Hepatocyte (in vitro differentiated cells): ENCODE data around the gene PDGFD. TPM values are rescaled to one million over a fixed set of nuclear protein-coding genes. Genes with fewer than 3 reads are reported as not detected.

Source experiments
- DNase-seq: peaks from one replicate; pipeline ENCODE4 v3.0.0-alpha.2; 2016; ENCODE audit warnings: low spot score
- H2AFZ ChIP-seq: fragments of 200-600 bp; sonication (generic); 2 replicates; pipeline ENCODE4 v1.6.0; 2016; ENCODE audit warnings: antibody characterized with exemption, mild to moderate bottlenecking
- H3K27ac ChIP-seq: fragments of 200-600 bp; sonication (generic); 2 replicates; pipeline ENCODE4 v1.5.1; 2016; ENCODE audit warnings: mild to moderate bottlenecking
- H3K27me3 ChIP-seq: fragments of 200-600 bp; sonication (generic); 2 replicates; pipeline ENCODE4 v1.6.1; 2016
- H3K36me3 ChIP-seq: fragments of 200-600 bp; sonication (generic); replicated peaks from 2 replicates; pipeline ENCODE4 v1.5.1; 2016; ENCODE audit warnings: low read depth; ENCODE audit not compliant: insufficient read depth
- H3K4me1 ChIP-seq: fragments of 200-600 bp; sonication (generic); 2 replicates; pipeline ENCODE4 v1.5.1; 2016; ENCODE audit warnings: mild to moderate bottlenecking, moderate library complexity; ENCODE audit not compliant: insufficient read depth
- H3K4me2 ChIP-seq: fragments of 200-600 bp; sonication (generic); 2 replicates; pipeline ENCODE4 v1.6.0; 2016
- H3K4me3 ChIP-seq: fragments of 200-600 bp; sonication (generic); 2 replicates; pipeline ENCODE4 v1.5.1; 2016; ENCODE audit warnings: mild to moderate bottlenecking
- H3K79me2 ChIP-seq: fragments of 200-600 bp; sonication (generic); 2 replicates; pipeline ENCODE4 v1.6.0; 2017; ENCODE audit warnings: mild to moderate bottlenecking
- H3K9me2 ChIP-seq: fragments of 200-600 bp; sonication (generic); replicated peaks from 2 replicates; pipeline ENCODE4 v1.6.0; 2017; ENCODE audit warnings: mild to moderate bottlenecking; ENCODE audit not compliant: insufficient read depth
- H3K9me3 ChIP-seq: fragments of 200-600 bp; sonication (generic); 2 replicates; pipeline ENCODE4 v1.5.1; 2016; ENCODE audit warnings: low read depth, mild to moderate bottlenecking
- H4K20me1 ChIP-seq: fragments of 200-600 bp; sonication (generic); 2 replicates; pipeline ENCODE4 v1.6.0; 2016; ENCODE audit warnings: mild to moderate bottlenecking; ENCODE audit not compliant: insufficient read depth, poor library complexity, severe bottlenecking
- EZH2 ChIP-seq: fragments of 200-600 bp; sonication (generic); IDR thresholded peaks from 2 replicates; pipeline ENCODE4 v1.6.1; 2016; ENCODE audit warnings: antibody characterized with exemption, mild to moderate bottlenecking, borderline replicate concordance
- EZH2phosphoT487 ChIP-seq: fragments of 200-600 bp; sonication (generic); IDR thresholded peaks from one replicate; pipeline ENCODE4 v1.6.1; 2018; ENCODE audit warnings: antibody characterized with exemption, mild to moderate bottlenecking, low read depth, moderate library complexity; ENCODE audit not compliant: unreplicated experiment, severe bottlenecking
- WGBS: methylation state at CpG from one replicate; pipeline ENCODE4 v1.1.6; 2016; ENCODE audit warnings: low lambda C conversion rate; ENCODE audit errors: missing lambda C conversion rate; 5-methylcytosine and 5-hydroxymethylcytosine counted together
- polyA plus RNA-seq: library from polyadenylated mRNA; unstranded; fragments of >200 nt; fragmentation: Nextera tagmentation; extraction: Ambion mirVana; gene quantifications from 2 replicates; pipeline ENCODE4 v1.2.1, GENCODE V29; 2016
- total RNA-seq: library from RNA; depleted of rRNA; stranded (reverse); fragments of >200 nt; gene quantifications from 2 replicates; pipeline ENCODE4 v1.2.3, GENCODE V29; 2014
- TF ChIP-seq, protein P1 (sequence below): fragments of 200-600 bp; sonication (generic); IDR thresholded peaks from 2 replicates; pipeline ENCODE4 v1.5.1; 2016; ENCODE audit warnings: antibody characterized with exemption, mild to moderate bottlenecking; ENCODE audit not compliant: poor library complexity

The PDGFD gene
- total and polyA plus RNA-seq, 2 experiments from 2014 or later: 17.3 to 29.6 TPM

DNA sequence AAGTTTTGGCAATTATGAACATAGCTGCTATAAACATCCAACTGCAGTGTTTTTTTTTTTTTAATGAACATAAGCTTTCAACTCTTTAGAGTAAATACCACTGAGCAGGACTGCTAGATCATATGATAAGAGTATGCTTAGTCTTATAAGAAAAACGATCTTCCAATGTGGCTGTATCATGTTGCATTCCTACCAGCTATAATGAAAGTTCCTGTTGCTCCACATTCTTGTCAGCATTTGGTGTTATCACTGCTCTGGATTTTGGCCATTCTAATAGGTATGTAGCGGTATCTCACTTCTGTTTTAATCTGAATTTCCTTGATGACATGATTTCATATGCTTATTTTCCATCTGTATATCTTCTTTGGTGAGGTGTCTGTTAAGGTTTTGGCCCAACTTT is 50.4 kb downstream of the PDGFD start:
- Histone ChIP-seq H3K9me2 (no peaks in the 10 kb centered on the region), H3K4me1 (no peaks in the 10 kb centered on the region), H3K4me3 (no peak overlapping the region), H3K9me3 (no peaks in the 10 kb centered on the region), H3K79me2 (no peaks in the 10 kb centered on the region), H3K4me2 (no peak overlapping the region), H2AFZ (no peak overlapping the region), H3K27ac (no peak overlapping the region), H4K20me1 (no peaks in the 10 kb centered on the region), H3K27me3 (no peaks in the 10 kb centered on the region), H3K36me3 (no peaks in the 10 kb centered on the region)
- WGBS: 76% methylated on average over 2 of the region's 2 CpGs
- TF ChIP-seq EZH2phosphoT487 (no peak), EZH2 (no peak)
- TF ChIP-seq, protein P1, sequence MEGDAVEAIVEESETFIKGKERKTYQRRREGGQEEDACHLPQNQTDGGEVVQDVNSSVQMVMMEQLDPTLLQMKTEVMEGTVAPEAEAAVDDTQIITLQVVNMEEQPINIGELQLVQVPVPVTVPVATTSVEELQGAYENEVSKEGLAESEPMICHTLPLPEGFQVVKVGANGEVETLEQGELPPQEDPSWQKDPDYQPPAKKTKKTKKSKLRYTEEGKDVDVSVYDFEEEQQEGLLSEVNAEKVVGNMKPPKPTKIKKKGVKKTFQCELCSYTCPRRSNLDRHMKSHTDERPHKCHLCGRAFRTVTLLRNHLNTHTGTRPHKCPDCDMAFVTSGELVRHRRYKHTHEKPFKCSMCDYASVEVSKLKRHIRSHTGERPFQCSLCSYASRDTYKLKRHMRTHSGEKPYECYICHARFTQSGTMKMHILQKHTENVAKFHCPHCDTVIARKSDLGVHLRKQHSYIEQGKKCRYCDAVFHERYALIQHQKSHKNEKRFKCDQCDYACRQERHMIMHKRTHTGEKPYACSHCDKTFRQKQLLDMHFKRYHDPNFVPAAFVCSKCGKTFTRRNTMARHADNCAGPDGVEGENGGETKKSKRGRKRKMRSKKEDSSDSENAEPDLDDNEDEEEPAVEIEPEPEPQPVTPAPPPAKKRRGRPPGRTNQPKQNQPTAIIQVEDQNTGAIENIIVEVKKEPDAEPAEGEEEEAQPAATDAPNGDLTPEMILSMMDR: no peak
- no peak for DNase-seq

DNA sequence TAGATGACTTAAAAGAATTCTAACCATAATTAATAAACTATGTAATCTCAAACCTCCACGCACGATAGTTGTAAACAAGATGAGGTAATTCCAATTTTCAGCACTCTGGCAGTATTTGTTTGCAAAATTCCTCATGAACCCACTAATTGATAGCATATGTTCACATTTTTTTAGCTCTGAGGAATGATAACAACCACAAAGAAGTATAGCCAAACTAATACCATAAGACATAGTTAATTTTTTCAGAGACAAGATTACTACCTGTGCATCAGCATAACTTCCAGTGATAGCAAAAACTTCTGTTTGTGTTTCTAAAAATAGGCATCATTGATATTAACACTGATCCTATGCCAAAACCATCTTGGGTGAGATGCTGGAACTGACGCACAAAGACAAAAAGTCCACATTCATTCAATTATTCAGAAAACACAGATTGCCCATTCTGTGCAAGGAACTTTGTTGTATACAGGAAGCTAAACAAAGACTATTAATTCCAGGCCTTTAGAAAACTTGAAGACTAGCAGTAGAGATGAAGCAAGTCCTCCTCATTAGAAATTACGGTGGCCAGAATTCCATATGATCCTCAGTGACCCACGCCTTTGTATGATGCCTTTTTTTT is 57.7 kb downstream of the PDGFD start:
- H3K27me3 ChIP-seq: no peaks in the 10 kb centered on the region
- H3K4me2 ChIP-seq: no peak overlapping the region
- TF ChIP-seq, protein P1: no peak
- no peak for TF ChIP-seq EZH2
- TF ChIP-seq EZH2phosphoT487: no peak
- DNase-seq: no peak
- H4K20me1 ChIP-seq: no peaks in the 10 kb centered on the region
- no peaks in the 10 kb centered on the region for H3K79me2 ChIP-seq
- 58% methylated on average over 5 of the region's 5 CpGs for WGBS
- no peaks in the 10 kb centered on the region for H3K9me2 ChIP-seq
- no peaks in the 10 kb centered on the region for H3K36me3 ChIP-seq
- no peak overlapping the region for H2AFZ ChIP-seq
- no peak overlapping the region for H3K4me3 ChIP-seq
- H3K4me1 ChIP-seq: no peaks in the 10 kb centered on the region
- no peak overlapping the region for H3K27ac ChIP-seq
- no peaks in the 10 kb centered on the region for H3K9me3 ChIP-seq

DNA sequence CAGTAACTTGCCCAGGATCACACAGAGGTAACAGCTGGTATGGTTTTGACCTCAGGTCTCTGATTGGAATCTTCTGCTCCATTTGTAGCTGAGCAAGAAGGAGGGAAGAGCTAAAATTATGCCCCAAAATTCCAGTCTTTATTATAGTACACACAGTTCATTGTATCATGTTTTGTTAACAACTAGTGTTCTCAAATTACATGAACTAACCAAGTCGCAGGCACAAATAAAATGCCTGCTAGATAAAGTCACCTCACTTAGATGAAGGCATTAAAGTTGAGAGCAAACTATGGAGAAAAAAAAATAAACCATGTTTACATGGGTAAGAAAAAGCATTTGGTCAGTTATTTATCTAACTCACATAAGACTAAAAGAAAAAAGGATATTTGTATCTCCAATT is 58.8 kb downstream of the PDGFD start:
- H3K79me2 ChIP-seq: no peaks in the 10 kb centered on the region
- no peak overlapping the region for H3K4me3 ChIP-seq
- H3K27me3 ChIP-seq: no peaks in the 10 kb centered on the region
- no peak overlapping the region for H2AFZ ChIP-seq
- no peaks in the 10 kb centered on the region for H3K36me3 ChIP-seq
- no peaks in the 10 kb centered on the region for H4K20me1 ChIP-seq
- no peak for TF ChIP-seq EZH2phosphoT487
- TF ChIP-seq EZH2: no peak
- TF ChIP-seq, protein P1: no peak
- H3K4me2 ChIP-seq: no peak overlapping the region
- no peak for DNase-seq
- H3K27ac ChIP-seq: no peak overlapping the region
- no peaks in the 10 kb centered on the region for H3K9me3 ChIP-seq
- H3K4me1 ChIP-seq: no peaks in the 10 kb centered on the region
- WGBS: 31% methylated on average over 1 of the region's 1 CpG
- no peaks in the 10 kb centered on the region for H3K9me2 ChIP-seq

DNA sequence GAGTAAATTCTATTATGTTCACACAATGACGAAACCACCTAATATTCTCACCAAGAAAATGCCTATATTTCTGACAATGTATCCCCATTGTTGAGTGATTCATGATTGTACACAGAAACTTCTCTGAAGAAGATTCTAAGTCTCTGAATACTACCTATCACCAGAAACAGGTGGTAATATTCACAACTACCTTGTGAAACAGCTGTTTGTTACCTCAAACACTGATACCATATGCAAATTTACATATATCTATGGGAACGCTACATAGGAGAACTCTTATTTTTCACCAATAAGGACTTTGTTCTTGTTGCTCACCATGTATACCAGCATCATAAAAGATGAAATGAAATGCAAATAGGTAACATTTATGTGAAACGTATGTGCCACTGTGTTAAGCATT is 59.3 kb downstream of the PDGFD start:
- no peaks in the 10 kb centered on the region for H4K20me1 ChIP-seq
- no peaks in the 10 kb centered on the region for H3K27me3 ChIP-seq
- no peak overlapping the region for H3K27ac ChIP-seq
- H3K9me3 ChIP-seq: no peaks in the 10 kb centered on the region
- TF ChIP-seq EZH2phosphoT487 (no peak), EZH2 (no peak)
- TF ChIP-seq, protein P1: no peak
- H3K9me2 ChIP-seq: no peaks in the 10 kb centered on the region
- no peaks in the 10 kb centered on the region for H3K36me3 ChIP-seq
- WGBS: 91% methylated on average over 3 of the region's 3 CpGs
- H3K4me2 ChIP-seq: no peak overlapping the region
- H2AFZ ChIP-seq: no peak overlapping the region
- H3K4me3 ChIP-seq: no peak overlapping the region
- no peaks in the 10 kb centered on the region for H3K4me1 ChIP-seq
- DNase-seq: no peak
- H3K79me2 ChIP-seq: no peaks in the 10 kb centered on the region
